ENCODE measurements around the gene GSTO2. TPM values are rescaled to one million over a fixed set of nuclear protein-coding genes. Genes with fewer than 3 reads are reported as not detected.

GSTO2 gene
- total and polyA plus RNA-seq, 2 donors from 2014 or later, result 22.3 to 56.7 TPM

DNA sequence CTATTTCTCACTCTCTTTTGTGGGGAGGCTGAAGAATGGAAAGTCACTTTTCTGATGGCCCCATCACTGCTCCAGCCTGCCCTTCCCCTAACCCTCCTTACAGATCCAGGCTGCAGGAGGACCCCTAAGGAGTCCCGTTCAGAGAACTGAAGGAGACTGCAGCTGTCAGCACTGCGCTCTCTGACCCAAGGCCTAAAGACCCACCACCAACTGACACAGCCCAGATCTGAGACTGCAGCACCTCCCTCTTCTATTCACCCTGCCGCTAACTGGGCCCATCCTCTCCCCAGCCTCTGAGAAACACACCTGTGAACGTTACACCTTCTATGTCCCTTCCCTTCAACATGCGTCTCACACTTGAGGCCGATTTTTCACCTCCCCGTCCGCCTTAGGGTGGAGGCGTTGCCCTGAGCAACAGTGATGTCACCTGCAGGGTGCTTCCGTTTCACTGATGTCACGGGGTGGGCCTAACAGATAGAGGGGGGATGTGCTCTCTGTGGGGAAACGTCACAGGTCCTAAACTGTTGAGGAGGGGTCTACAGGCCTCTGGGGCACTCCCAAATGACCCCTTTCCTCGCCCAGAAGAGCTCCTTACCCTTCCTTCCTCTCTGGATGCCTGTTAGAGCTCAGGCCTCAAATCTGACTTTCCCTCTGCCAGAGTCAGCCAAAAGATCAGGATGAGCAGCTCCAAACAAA lies 64.2 kb downstream of the GSTO2 start:
- no peaks in the 10 kb centered on the region for H3K27me3 ChIP-seq (ENCODE audit: control insufficient read depth, insufficient read depth, low read length)
- H3K9ac ChIP-seq (ENCODE audit: low read length in 3 of 3), result no peak overlapping the region
- TF ChIP-seq, protein P1, sequence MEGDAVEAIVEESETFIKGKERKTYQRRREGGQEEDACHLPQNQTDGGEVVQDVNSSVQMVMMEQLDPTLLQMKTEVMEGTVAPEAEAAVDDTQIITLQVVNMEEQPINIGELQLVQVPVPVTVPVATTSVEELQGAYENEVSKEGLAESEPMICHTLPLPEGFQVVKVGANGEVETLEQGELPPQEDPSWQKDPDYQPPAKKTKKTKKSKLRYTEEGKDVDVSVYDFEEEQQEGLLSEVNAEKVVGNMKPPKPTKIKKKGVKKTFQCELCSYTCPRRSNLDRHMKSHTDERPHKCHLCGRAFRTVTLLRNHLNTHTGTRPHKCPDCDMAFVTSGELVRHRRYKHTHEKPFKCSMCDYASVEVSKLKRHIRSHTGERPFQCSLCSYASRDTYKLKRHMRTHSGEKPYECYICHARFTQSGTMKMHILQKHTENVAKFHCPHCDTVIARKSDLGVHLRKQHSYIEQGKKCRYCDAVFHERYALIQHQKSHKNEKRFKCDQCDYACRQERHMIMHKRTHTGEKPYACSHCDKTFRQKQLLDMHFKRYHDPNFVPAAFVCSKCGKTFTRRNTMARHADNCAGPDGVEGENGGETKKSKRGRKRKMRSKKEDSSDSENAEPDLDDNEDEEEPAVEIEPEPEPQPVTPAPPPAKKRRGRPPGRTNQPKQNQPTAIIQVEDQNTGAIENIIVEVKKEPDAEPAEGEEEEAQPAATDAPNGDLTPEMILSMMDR (IDR thresholded peaks at IDR 0.05; ENCODE audit: borderline replicate concordance, extremely low read depth, insufficient read depth), result no peak
- peak overlapping the region; percentile 44 to 59 for H3K27ac ChIP-seq (ENCODE audit: low read depth in 2 of 2, low read length in 2 of 2)
- H3K9me3 ChIP-seq (ENCODE audit: control insufficient read depth in 2 of 3, insufficient read depth in 1 of 3, low read length in 3 of 3), result no peaks in the 10 kb centered on the region
- DNase-seq (peak in 1 of 5 donors; percentile 48), FAIRE-seq (no peak)
- no peak overlapping the region for H3K4me3 ChIP-seq (ENCODE audit: low read length in 3 of 3)
- peaks cover 8 to 59% (median 51%) of the 10 kb centered on the region in 3 donors for H3K4me1 ChIP-seq (ENCODE audit: control insufficient read depth in 2 of 3, insufficient read depth in 2 of 3, low read depth in 1 of 3, low read length in 3 of 3)
- H3K36me3 ChIP-seq (ENCODE audit: control insufficient read depth in 2 of 3, insufficient read depth in 3 of 3, low read length in 3 of 3), result peaks cover 0 to 3% (median 0%) of the 10 kb centered on the region in 3 donors
- intact Hi-C loops (cut with DNase I), result no loop called here

DNA sequence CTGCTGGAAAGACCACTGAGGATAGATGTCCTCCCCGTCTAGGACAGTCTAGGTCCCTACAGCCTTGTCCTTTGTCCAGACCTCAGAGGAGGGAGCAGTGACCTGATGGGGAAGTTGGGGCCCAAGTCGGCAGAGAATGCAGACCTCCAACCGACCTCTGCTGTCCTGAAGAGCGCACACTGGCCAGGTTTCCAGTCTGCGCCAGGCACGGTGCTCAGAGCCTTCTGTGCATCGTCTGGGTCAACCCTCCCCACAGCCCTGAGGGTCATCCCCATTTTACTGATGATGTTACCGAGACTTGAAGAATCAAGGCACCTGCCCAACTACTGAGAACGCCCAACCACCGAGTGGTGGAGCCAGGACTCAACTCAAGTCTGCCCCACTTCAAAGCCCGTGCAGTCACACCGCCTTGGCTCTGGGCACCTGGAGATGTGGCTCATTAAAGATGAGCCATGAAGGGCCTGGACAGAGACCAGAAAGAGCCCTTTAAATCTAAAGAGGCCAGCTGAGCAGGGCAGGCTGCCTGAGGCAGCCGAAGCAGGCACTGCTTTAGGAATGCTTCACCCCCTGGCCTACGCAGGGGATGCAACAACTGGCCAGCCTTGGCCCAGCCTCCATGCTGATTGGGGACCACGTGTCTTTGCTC lies 64.9 kb downstream of the GSTO2 start:
- H3K9ac ChIP-seq (ENCODE audit: low read length in 3 of 3), result no peak overlapping the region
- H3K36me3 ChIP-seq (ENCODE audit: control insufficient read depth in 2 of 3, insufficient read depth in 3 of 3, low read length in 3 of 3), result peaks cover 0 to 3% (median 0%) of the 10 kb centered on the region in 3 donors
- peak overlapping the region; percentile 44 to 59 for H3K27ac ChIP-seq (ENCODE audit: low read depth in 2 of 2, low read length in 2 of 2)
- peaks cover 8 to 54% (median 44%) of the 10 kb centered on the region in 3 donors for H3K4me1 ChIP-seq (ENCODE audit: control insufficient read depth in 2 of 3, insufficient read depth in 2 of 3, low read depth in 1 of 3, low read length in 3 of 3)
- DNase-seq (peak in 3 of 5 donors; percentile 8 to 45 (median 40)), FAIRE-seq (no peak)
- TF ChIP-seq, protein P1 (IDR thresholded peaks at IDR 0.05; ENCODE audit: borderline replicate concordance, extremely low read depth, insufficient read depth), result no peak
- no peaks in the 10 kb centered on the region for H3K9me3 ChIP-seq (ENCODE audit: control insufficient read depth in 2 of 3, insufficient read depth in 1 of 3, low read length in 3 of 3)
- H3K4me3 ChIP-seq (ENCODE audit: low read length in 3 of 3), result no peak overlapping the region
- no peaks in the 10 kb centered on the region for H3K27me3 ChIP-seq (ENCODE audit: control insufficient read depth, insufficient read depth, low read length)
- intact Hi-C loops (cut with DNase I), result no loop called here

DNA sequence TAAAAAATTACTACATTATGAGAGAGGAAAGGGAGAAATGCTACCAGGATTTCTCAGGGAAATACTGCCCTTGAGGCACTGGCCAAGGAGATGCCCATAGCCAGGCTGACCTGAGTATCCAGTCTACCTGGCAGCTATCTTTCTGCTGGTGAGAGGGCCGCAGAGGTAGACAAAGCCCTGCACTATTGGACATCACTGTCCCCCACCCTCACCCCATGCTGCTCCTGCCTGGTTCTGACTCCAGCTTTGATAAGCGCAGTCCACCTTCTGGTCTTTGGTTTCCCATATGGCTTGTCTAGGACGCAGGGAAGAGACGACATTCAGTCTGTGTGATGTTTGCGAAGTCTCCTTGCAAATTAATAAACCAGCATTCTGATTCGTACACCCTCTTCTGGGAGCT lies 65.6 kb downstream of the GSTO2 start:
- peaks cover 0 to 3% (median 0%) of the 10 kb centered on the region in 3 donors for H3K36me3 ChIP-seq (ENCODE audit: control insufficient read depth in 2 of 3, insufficient read depth in 3 of 3, low read length in 3 of 3)
- TF ChIP-seq, protein P1 (IDR thresholded peaks at IDR 0.05; ENCODE audit: borderline replicate concordance, extremely low read depth, insufficient read depth), result no peak
- H3K27me3 ChIP-seq (ENCODE audit: control insufficient read depth, insufficient read depth, low read length), result no peaks in the 10 kb centered on the region
- peak overlapping the region in 1 of 3 donors; percentile 82 for H3K4me3 ChIP-seq (ENCODE audit: low read length in 3 of 3)
- H3K4me1 ChIP-seq (ENCODE audit: control insufficient read depth in 2 of 3, insufficient read depth in 2 of 3, low read depth in 1 of 3, low read length in 3 of 3), result peaks cover 6 to 51% (median 37%) of the 10 kb centered on the region in 3 donors
- DNase-seq (peak in 1 of 5 donors; percentile 0), FAIRE-seq (no peak)
- H3K9ac ChIP-seq (ENCODE audit: low read length in 3 of 3), result no peak overlapping the region
- intact Hi-C loops (cut with DNase I), result no loop called here
- H3K9me3 ChIP-seq (ENCODE audit: control insufficient read depth in 2 of 3, insufficient read depth in 1 of 3, low read length in 3 of 3), result no peaks in the 10 kb centered on the region
- peak overlapping the region in 1 of 2 donors; percentile 26 for H3K27ac ChIP-seq (ENCODE audit: low read depth in 2 of 2, low read length in 2 of 2)

Data from kidney (tissue), 14 donors.